ENCODE data around the gene TRPV6.

Gene TRPV6

GRCh38 chr7:142913051-142913450, 27.5 kb upstream of the TRPV6 start:
- CTCF ChIA-PET, result no interaction called here
- POLR2A ChIA-PET, result no interaction called here

GRCh38 chr7:142910481-142910880, 24.9 kb upstream of the TRPV6 start:
- DNase-seq (ENCODE audit: extremely low spot score), result no peak
- ChIA-PET CTCF (no interaction called here), POLR2A (no interaction called here)
- no peak for TF ChIP-seq ELF4 (IDR thresholded peaks at IDR 0.05)
- TF ChIP-seq SUZ12 (IDR thresholded peaks at IDR 0.05), result no peak
- TF ChIP-seq ZNF384 (IDR thresholded peaks at IDR 0.05), result no peak
- TF ChIP-seq NFRKB (IDR thresholded peaks at IDR 0.05), result no peak
- TF ChIP-seq HDGF (IDR thresholded peaks at IDR 0.05; ENCODE audit: borderline replicate concordance), result no peak
- no peak for TF ChIP-seq BHLHE40 (IDR thresholded peaks at IDR 0.05; ENCODE audit: borderline replicate concordance)
- no peak for TF ChIP-seq FOXM1 (IDR thresholded peaks at IDR 0.05; ENCODE audit: borderline replicate concordance)
- TF ChIP-seq SP1 (IDR thresholded peaks at IDR 0.05), result no peak
- TF ChIP-seq LEF1 (IDR thresholded peaks at IDR 0.05; ENCODE audit: borderline replicate concordance), result no peak
- no peak for TF ChIP-seq TARDBP (IDR thresholded peaks at IDR 0.05)
- no peak for TF ChIP-seq ARNT (IDR thresholded peaks at IDR 0.05)
- no peak for TF ChIP-seq L3MBTL2 (conservative IDR thresholded peaks at IDR 0.05)
- TF ChIP-seq FOXA1 (IDR thresholded peaks at IDR 0.05), result no peak
- TF ChIP-seq FOXK2 (IDR thresholded peaks at IDR 0.05), result no peak
- no peak for TF ChIP-seq CTBP1 (IDR thresholded peaks at IDR 0.05; ENCODE audit: borderline replicate concordance)
- TF ChIP-seq, protein P1, sequence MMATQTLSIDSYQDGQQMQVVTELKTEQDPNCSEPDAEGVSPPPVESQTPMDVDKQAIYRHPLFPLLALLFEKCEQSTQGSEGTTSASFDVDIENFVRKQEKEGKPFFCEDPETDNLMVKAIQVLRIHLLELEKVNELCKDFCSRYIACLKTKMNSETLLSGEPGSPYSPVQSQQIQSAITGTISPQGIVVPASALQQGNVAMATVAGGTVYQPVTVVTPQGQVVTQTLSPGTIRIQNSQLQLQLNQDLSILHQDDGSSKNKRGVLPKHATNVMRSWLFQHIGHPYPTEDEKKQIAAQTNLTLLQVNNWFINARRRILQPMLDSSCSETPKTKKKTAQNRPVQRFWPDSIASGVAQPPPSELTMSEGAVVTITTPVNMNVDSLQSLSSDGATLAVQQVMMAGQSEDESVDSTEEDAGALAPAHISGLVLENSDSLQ (IDR thresholded peaks at IDR 0.05), result no peak

More at GRCh38 chr7:142913051-142913450, 27.5 kb upstream of the TRPV6 start:
- TF ChIP-seq LEF1 (IDR thresholded peaks at IDR 0.05; ENCODE audit: borderline replicate concordance) (no peak), FOXK2 (IDR thresholded peaks at IDR 0.05) (no peak), NFRKB (IDR thresholded peaks at IDR 0.05) (no peak), HDGF (IDR thresholded peaks at IDR 0.05; ENCODE audit: borderline replicate concordance) (no peak), FOXM1 (IDR thresholded peaks at IDR 0.05; ENCODE audit: borderline replicate concordance) (no peak), SUZ12 (IDR thresholded peaks at IDR 0.05) (no peak), L3MBTL2 (conservative IDR thresholded peaks at IDR 0.05) (no peak), ZNF384 (IDR thresholded peaks at IDR 0.05) (no peak), BHLHE40 (IDR thresholded peaks at IDR 0.05; ENCODE audit: borderline replicate concordance) (no peak)
- TF ChIP-seq, protein P1 (IDR thresholded peaks at IDR 0.05), result no peak
- DNase-seq (ENCODE audit: extremely low spot score), result no peak

DNA sequence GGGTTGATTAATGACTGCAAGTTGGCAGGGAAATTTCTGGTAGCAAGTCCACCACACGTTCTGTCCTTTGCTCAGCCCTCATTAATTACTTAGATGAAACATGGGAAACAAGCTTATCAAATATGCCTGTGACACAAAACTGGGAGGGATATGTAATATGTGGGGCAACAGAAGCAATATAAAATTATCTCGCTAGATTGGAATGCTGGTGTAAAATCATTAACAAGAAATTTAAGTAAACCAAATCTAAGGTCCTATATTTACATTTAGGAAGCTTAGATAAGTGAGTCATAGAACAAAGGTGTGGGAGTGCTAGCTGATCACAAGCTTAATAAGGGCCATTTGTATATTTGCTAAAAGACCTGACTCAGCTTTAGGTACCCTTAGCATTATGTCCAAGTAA, 24.5 kb upstream of the TRPV6 start:
- ChIA-PET POLR2A (no interaction called here), CTCF (no interaction called here)
- TF ChIP-seq ELF4 (IDR thresholded peaks at IDR 0.05), result no peak
- no peak for DNase-seq (ENCODE audit: extremely low spot score)

DNA sequence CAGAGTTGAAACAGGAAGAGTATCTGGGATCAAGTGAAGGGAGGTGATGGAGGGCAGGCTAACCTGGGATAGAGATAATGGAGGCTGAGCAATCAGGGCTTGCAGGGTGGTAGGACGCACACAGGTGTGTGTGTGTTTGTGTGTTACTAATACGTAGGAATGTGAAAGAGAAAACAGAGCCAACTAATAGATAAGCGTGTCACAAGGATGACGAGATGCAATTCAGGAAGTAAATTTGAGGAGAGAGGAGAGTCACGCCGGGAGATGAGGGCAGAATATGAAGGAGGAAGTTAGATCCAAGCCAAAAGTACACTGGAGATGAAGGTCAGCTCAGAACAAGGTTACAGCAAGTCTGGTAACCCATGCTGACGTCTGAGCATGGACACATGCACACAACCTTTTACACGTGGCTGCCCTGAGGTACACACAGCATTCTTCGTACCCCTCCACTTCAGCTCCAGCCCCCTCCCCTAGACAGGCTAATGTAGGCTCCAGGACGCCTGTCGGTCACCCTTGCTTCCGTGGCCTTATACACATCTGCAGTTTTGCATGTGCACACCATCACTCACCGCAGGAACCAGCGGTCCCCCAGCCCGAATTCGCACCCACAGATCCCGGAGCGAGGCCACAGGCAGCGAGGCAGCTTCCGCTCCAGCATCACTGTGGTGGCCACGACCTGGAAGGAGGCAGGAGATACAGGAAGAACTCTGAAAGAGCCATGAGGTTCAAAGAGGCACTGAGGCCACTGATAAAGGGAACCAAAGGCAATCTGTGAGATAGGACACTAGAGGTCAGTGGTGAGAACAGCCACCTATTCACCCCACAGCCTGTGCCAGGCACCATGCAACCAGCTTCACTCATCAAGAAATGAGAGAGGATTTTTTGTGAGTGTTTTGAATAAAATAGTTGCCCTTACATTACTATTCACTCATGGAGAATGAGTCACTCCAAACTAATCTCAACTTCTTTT, 23.7 kb upstream of the TRPV6 start:
- ChIA-PET CTCF (no interaction called here), POLR2A (no interaction called here)
- peak; percentile 43 for DNase-seq (ENCODE audit: extremely low spot score)
- TF ChIP-seq FOXK2 (IDR thresholded peaks at IDR 0.05), result no peak
- no peak for TF ChIP-seq SP1 (IDR thresholded peaks at IDR 0.05)
- no peak for TF ChIP-seq FOXA1 (IDR thresholded peaks at IDR 0.05)
- TF ChIP-seq ZNF384 (IDR thresholded peaks at IDR 0.05), result no peak
- TF ChIP-seq L3MBTL2 (conservative IDR thresholded peaks at IDR 0.05), result no peak
- TF ChIP-seq BHLHE40 (IDR thresholded peaks at IDR 0.05; ENCODE audit: borderline replicate concordance), result no peak
- no peak for TF ChIP-seq FOXM1 (IDR thresholded peaks at IDR 0.05; ENCODE audit: borderline replicate concordance)
- no peak for TF ChIP-seq SUZ12 (IDR thresholded peaks at IDR 0.05)
- no peak for TF ChIP-seq ARNT (IDR thresholded peaks at IDR 0.05)
- no peak for TF ChIP-seq NFRKB (IDR thresholded peaks at IDR 0.05)
- no peak for TF ChIP-seq LEF1 (IDR thresholded peaks at IDR 0.05; ENCODE audit: borderline replicate concordance)
- TF ChIP-seq, protein P1 (IDR thresholded peaks at IDR 0.05), result no peak
- no peak for TF ChIP-seq CTBP1 (IDR thresholded peaks at IDR 0.05; ENCODE audit: borderline replicate concordance)
- TF ChIP-seq HDGF (IDR thresholded peaks at IDR 0.05; ENCODE audit: borderline replicate concordance), result no peak
- no peak for TF ChIP-seq TARDBP (IDR thresholded peaks at IDR 0.05)

GRCh38 chr7:142908290-142908689, 22.7 kb upstream of the TRPV6 start:
- DNase-seq (ENCODE audit: extremely low spot score), result no peak
- no peak for TF ChIP-seq FOXA1 (IDR thresholded peaks at IDR 0.05)
- TF ChIP-seq TARDBP (IDR thresholded peaks at IDR 0.05), result no peak
- TF ChIP-seq LEF1 (IDR thresholded peaks at IDR 0.05; ENCODE audit: borderline replicate concordance), result no peak
- no peak for TF ChIP-seq ZNF384 (IDR thresholded peaks at IDR 0.05)
- TF ChIP-seq L3MBTL2 (conservative IDR thresholded peaks at IDR 0.05), result no peak
- no peak for TF ChIP-seq FOXM1 (IDR thresholded peaks at IDR 0.05; ENCODE audit: borderline replicate concordance)
- no peak for TF ChIP-seq SUZ12 (IDR thresholded peaks at IDR 0.05)
- no peak for TF ChIP-seq BHLHE40 (IDR thresholded peaks at IDR 0.05; ENCODE audit: borderline replicate concordance)
- TF ChIP-seq FOXK2 (IDR thresholded peaks at IDR 0.05), result no peak
- no peak for TF ChIP-seq ARNT (IDR thresholded peaks at IDR 0.05)
- TF ChIP-seq, protein P1 (IDR thresholded peaks at IDR 0.05), result no peak
- ChIA-PET POLR2A (no interaction called here), CTCF (no interaction called here)
